ENCODE measurements around the gene PID1. TPM values are rescaled to one million over a fixed set of nuclear protein-coding genes. Genes with fewer than 3 reads are reported as not detected.

PID1 gene
- total RNA-seq, 4 donors from 2014 or later, result 9.5 to 28.5 (median 21.2) TPM

- 39 to 81% methylated on average over 2 of the region's 2 CpGs for WGBS, 2 donors
- no peak overlapping the region for H3K4me3 ChIP-seq (ENCODE audit: low read depth, poor library complexity, severe bottlenecking)
- intact Hi-C loops (cut with DNase I; ENCODE audit: low total_unique reads), result no loop called here
- TF ChIP-seq POLR2A (IDR thresholded peaks at IDR 0.05) (no peak), CTCF (IDR thresholded peaks at IDR 0.05) (no peak)
- DNase-seq (ENCODE audit: low spot score in 2 of 2), result no peak
These were observed 32.1 kb downstream of the PID1 start for GRCh38 chr2:229239021-229239420.

- TF ChIP-seq POLR2A (IDR thresholded peaks at IDR 0.05) (no peak), CTCF (IDR thresholded peaks at IDR 0.05) (no peak)
- intact Hi-C loops (cut with DNase I; ENCODE audit: low total_unique reads), result no loop called here
- no peak overlapping the region for H3K4me3 ChIP-seq (ENCODE audit: low read depth, poor library complexity, severe bottlenecking)
- WGBS, 2 donors, result 41% methylated on average over 2 of the region's 2 CpGs
- no peak for DNase-seq (ENCODE audit: low spot score in 2 of 2)
These were observed 33.8 kb downstream of the PID1 start for GRCh38 chr2:229237270-229237669.

- peak in 1 of 2 donors; percentile 40 for DNase-seq (ENCODE audit: low spot score in 2 of 2)
- TF ChIP-seq CTCF (IDR thresholded peaks at IDR 0.05) (no peak), POLR2A (IDR thresholded peaks at IDR 0.05) (no peak)
- WGBS, 2 donors, result 45 to 53% methylated on average over 9 of the region's 9 CpGs
- no peak overlapping the region for H3K4me3 ChIP-seq (ENCODE audit: low read depth, poor library complexity, severe bottlenecking)
- intact Hi-C loops (cut with DNase I; ENCODE audit: low total_unique reads), result loop anchor here (2.0 kb wide), 1 partner anchor 49 kb away; no protein-coding TSS in a partner anchor
These were observed 35.8 kb downstream of the PID1 start for GRCh38 chr2:229235131-229235914.

DNA sequence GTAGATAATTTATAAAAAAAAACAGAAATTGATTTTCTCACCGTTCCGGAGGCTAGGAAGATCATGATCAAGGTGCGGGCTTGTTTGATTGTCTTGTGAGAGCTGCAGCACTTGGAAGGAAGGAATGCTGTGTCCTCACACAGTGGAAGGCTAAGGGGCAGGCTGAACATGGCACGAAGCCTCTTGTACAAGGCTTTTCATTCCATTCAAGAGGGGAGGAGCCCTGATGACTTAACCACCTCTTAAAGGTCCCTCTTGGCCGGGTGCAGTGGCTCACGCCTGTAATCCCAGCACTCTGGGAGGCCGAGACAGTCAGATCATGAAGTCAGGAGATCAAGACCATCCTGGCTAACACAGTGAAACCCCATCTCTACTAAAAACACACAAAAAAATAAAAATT is 39.2 kb downstream of the PID1 start:
- no peak for TF ChIP-seq CTCF (IDR thresholded peaks at IDR 0.05)
- TF ChIP-seq POLR2A (IDR thresholded peaks at IDR 0.05), result no peak
- intact Hi-C loops (cut with DNase I; ENCODE audit: low total_unique reads), result no loop called here
- H3K4me3 ChIP-seq (ENCODE audit: low read depth, poor library complexity, severe bottlenecking), result no peak overlapping the region
- no peak for DNase-seq (ENCODE audit: low spot score in 2 of 2)
- 80 to 86% methylated on average over 7 of the region's 7 CpGs for WGBS, 2 donors

- intact Hi-C loops (cut with DNase I; ENCODE audit: low total_unique reads), result no loop called here
- TF ChIP-seq POLR2A (IDR thresholded peaks at IDR 0.05) (no peak), CTCF (IDR thresholded peaks at IDR 0.05) (no peak)
- WGBS, 2 donors, result 70 to 72% methylated on average over 3 of the region's 3 CpGs
- DNase-seq (ENCODE audit: low spot score in 2 of 2), result no peak
- no peak overlapping the region for H3K4me3 ChIP-seq (ENCODE audit: low read depth, poor library complexity, severe bottlenecking)
These were observed 39.7 kb downstream of the PID1 start for GRCh38 chr2:229231328-229231868.

Measured in lower leg skin (tissue), 4 donors.